Measurements from ENCODE around the gene OPN3. TPM values are rescaled to one million over a fixed set of nuclear protein-coding genes. Genes with fewer than 3 reads are reported as not detected.

OPN3 gene
- total RNA-seq, 1 donor from 2014 or later: 9.0 TPM

GRCh38 chr1:241679961-241680360 lies 39.8 kb upstream of the OPN3 start:
- Histone ChIP-seq H3K36me3 (no peaks in the 10 kb centered on the region), H3K4me1 (no peaks in the 10 kb centered on the region), H3K9me3 (no peaks in the 10 kb centered on the region), H3K27me3 (no peaks in the 10 kb centered on the region), H3K27ac (no peak overlapping the region), H3K4me3 (no peak overlapping the region)
- TF ChIP-seq, protein P1, sequence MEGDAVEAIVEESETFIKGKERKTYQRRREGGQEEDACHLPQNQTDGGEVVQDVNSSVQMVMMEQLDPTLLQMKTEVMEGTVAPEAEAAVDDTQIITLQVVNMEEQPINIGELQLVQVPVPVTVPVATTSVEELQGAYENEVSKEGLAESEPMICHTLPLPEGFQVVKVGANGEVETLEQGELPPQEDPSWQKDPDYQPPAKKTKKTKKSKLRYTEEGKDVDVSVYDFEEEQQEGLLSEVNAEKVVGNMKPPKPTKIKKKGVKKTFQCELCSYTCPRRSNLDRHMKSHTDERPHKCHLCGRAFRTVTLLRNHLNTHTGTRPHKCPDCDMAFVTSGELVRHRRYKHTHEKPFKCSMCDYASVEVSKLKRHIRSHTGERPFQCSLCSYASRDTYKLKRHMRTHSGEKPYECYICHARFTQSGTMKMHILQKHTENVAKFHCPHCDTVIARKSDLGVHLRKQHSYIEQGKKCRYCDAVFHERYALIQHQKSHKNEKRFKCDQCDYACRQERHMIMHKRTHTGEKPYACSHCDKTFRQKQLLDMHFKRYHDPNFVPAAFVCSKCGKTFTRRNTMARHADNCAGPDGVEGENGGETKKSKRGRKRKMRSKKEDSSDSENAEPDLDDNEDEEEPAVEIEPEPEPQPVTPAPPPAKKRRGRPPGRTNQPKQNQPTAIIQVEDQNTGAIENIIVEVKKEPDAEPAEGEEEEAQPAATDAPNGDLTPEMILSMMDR (IDR thresholded peaks at IDR 0.05): no peak
- intact Hi-C loops (cut with DNase I): no loop called here
- no peak for DNase-seq (ENCODE audit: low spot score in 2 of 2)

- no peaks in the 10 kb centered on the region for H3K4me1 ChIP-seq
- no peak overlapping the region for H3K27ac ChIP-seq
- H3K27me3 ChIP-seq: no peaks in the 10 kb centered on the region
- H3K9me3 ChIP-seq: no peaks in the 10 kb centered on the region
- intact Hi-C loops (cut with DNase I): no loop called here
- H3K36me3 ChIP-seq: no peaks in the 10 kb centered on the region
- DNase-seq (ENCODE audit: low spot score in 2 of 2): no peak
- H3K4me3 ChIP-seq: no peak overlapping the region
- TF ChIP-seq, protein P1 (IDR thresholded peaks at IDR 0.05): no peak
These were observed 39.2 kb upstream of the OPN3 start for GRCh38 chr1:241679404-241679803.

- Histone ChIP-seq H3K27ac (no peak overlapping the region), H3K4me1 (no peaks in the 10 kb centered on the region), H3K4me3 (no peak overlapping the region), H3K27me3 (no peaks in the 10 kb centered on the region), H3K36me3 (no peaks in the 10 kb centered on the region), H3K9me3 (no peaks in the 10 kb centered on the region)
- intact Hi-C loops (cut with DNase I): no loop called here
- TF ChIP-seq, protein P1 (IDR thresholded peaks at IDR 0.05): no peak
- DNase-seq (ENCODE audit: low spot score in 2 of 2): no peak
These were observed 38.4 kb upstream of the OPN3 start for GRCh38 chr1:241678536-241678935.

DNA sequence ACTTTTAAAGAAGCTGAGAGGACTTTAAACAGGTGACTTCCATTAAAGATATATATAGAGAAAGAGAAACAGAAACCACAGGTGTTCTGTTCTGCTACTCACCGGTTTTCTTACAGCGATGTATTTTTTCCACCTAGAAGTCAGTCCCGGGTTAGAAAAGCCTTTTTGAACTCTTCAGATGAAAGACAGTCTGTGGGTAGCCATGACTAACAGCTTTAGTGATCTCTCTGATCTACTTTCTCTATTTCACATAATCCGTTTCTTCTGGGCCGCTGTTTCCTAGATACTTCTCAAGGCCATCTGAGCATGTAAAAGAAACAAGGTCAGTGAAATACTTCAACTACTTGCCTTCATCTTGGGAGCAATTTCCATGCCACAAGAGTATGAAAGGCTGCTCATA lies 37.0 kb upstream of the OPN3 start:
- Histone ChIP-seq H3K4me3 (no peak overlapping the region), H3K4me1 (no peaks in the 10 kb centered on the region), H3K27me3 (no peaks in the 10 kb centered on the region), H3K9me3 (no peaks in the 10 kb centered on the region), H3K36me3 (no peaks in the 10 kb centered on the region), H3K27ac (no peak overlapping the region)
- DNase-seq (ENCODE audit: low spot score in 2 of 2): no peak
- intact Hi-C loops (cut with DNase I): no loop called here
- TF ChIP-seq, protein P1 (IDR thresholded peaks at IDR 0.05): no peak

- H3K27me3 ChIP-seq: no peaks in the 10 kb centered on the region
- DNase-seq (ENCODE audit: low spot score in 2 of 2): no peak
- intact Hi-C loops (cut with DNase I): no loop called here
- no peaks in the 10 kb centered on the region for H3K36me3 ChIP-seq
- H3K4me3 ChIP-seq: no peak overlapping the region
- TF ChIP-seq, protein P1 (IDR thresholded peaks at IDR 0.05): no peak
- H3K9me3 ChIP-seq: no peaks in the 10 kb centered on the region
- no peaks in the 10 kb centered on the region for H3K4me1 ChIP-seq
- no peak overlapping the region for H3K27ac ChIP-seq
These were observed 35.8 kb upstream of the OPN3 start for GRCh38 chr1:241675983-241676382.

DNA sequence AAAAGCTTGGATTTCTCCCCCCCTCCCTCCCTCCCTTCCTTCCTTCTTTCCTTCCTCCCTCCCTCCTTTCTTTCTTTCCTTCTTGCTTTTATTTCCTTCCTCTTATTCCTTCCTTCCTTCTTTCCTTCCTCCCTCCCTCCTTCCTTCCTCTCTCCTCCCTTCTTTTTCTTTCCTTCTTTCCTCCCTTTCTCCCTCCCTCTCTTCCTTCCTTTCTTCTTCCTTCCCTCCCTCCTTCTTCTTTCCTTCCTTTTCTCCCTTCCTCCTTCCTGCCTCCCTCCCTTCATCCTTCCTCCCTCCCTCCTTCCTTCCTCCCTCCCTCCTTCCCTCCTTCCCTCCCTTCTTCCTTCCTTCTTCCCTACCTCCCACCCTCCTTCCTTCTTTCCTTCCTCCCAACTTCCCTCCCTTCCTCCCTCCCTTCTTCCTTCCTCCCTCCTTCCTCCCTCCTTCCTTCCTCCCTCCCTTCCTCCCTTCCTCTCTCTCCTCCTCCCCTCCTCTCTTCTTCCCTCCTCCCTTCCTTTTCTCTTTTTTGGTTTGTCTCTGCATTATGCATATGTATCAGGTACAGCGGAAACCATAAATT lies 34.7 kb upstream of the OPN3 start:
- H3K9me3 ChIP-seq: no peaks in the 10 kb centered on the region
- H3K27me3 ChIP-seq: no peaks in the 10 kb centered on the region
- no peaks in the 10 kb centered on the region for H3K36me3 ChIP-seq
- H3K27ac ChIP-seq: no peak overlapping the region
- H3K4me3 ChIP-seq: no peak overlapping the region
- no peak for DNase-seq (ENCODE audit: low spot score in 2 of 2)
- intact Hi-C loops (cut with DNase I): no loop called here
- TF ChIP-seq, protein P1 (IDR thresholded peaks at IDR 0.05): no peak
- H3K4me1 ChIP-seq: no peaks in the 10 kb centered on the region

Measured in ascending aorta (tissue), 2 donors.